Suppressor macrophage (primary cell): ENCODE data around the gene HTT-AS.
"Not testable (repeated sequence)": the region's sequence is repeated elsewhere in the genome, so short reads cannot be mapped to it uniquely, and the experiment has no call there.

Experiments
- DNase-seq, 4 experiments: peaks; one replicate each; pipeline ENCODE4 v3.0.0-alpha.2; 2020 to 2022

Gene HTT-AS

DNA sequence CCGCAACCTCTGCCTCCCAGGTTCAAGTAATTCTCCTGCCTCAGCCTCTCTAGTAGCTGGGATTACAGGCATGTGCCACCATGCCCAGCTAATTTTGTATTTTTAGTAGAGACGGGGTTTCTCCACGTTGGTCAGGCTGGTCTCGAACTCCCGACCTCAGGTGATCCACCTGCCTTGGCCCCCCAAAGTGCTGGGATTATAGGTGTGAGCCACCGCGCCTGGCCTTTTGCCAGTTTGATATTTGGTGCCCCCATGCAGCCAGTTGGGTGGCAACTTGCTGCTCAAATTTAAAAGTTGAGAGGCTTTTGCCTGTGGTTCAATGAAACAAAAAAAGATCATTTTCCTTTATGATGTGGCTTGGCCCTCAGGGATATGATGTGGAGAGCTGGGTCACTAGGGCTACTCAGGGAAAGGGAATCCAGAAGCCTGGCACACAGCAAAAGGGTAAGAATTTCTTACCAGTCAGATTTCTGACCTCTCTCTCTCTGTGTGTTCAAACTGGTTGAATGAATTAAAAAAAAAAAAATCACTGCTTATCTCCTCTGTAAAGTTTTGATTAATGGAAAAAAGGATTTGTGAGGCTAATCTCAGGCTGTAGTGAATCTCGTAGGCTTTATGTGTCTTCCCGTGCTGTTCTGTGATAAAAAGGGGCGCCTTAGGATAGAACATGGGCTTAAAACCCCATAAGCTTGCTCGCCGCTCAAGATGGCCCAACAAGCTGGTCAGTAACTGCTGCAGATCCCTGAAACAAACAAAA lies 23.0 kb downstream of the HTT-AS start:
- DNase-seq, result not testable (repeated sequence)

DNA sequence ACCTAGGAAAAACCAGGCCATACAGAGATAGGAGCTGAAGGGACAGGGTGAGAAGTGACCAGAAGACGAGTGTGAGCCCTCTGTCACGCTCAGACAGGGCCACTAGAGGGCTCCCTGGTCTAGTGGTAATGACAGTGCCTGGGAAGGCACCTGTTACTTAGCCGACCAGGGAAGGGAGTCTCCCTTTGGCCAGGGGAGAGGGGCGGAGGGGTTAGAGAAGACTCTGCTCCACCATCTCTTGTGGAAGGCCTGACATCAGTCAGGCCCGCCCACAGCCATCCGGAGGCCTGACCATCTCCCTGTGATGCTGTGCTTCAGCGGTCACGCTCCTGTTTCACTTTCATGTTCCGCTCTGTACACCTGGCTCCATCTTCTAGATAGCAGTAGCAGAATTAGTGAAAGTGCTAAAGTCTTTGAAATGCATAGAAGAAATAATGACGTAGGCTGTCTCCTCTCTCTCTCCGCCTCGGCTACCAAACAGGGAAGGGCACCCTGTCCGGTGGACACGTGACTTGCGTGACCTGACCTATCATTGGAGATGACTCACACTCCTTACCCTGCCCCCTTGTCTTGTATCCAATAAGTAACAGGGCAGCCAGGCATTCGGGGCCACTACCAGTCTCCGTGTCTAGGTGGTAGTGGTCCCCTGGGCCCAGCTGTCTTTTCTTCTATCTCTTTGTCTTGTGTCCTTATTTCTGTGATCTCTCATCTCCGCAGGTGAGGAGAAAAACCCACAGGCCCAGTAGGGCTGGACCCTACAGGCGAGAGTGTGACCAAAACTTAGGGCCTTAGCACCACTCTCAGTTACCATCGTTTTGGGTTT lies 26.7 kb downstream of the HTT-AS start:
- peak; percentile 72 to 83 (median 78) for DNase-seq

DNA sequence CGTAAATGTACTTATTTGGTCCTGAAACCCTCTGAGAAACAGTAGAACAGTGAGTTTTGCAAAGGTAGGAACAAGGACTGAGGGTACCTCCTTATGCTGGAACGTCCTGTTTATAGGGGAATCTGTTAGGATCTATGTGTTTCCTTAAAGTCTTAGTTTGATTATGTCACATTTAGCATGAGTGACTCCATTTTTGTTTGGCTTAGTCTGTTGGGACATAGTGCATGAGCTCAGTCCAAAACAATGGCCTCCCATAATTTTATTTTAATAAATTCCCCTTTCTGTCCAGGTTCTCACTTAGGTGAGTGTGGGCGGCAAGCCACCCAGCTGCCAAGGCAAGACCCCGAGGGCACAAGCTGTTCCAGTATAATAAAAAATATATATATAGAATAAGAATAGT lies 27.7 kb downstream of the HTT-AS start:
- DNase-seq, result no peak

DNA sequence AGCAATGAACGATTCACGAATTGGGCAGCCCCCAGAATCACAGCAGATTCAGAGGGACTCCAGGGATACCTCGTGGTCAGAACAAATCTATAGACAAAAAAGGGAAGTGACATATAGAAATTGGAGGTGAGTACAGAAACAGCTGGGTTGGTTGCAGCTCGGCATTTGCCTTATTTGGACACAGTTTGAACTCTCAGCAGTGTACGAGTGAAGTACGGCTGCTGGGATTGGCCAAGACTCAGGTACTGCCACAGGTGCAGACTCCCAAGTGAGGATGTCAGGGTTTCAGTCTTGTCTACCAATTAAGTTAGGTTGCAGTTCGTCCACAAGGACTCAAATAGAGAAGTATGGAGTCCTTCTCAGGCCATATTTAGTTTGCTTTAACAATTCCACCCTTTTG lies 28.2 kb downstream of the HTT-AS start:
- peak in 3 of 4 experiments; percentile 15 to 47 (median 39) for DNase-seq

DNA sequence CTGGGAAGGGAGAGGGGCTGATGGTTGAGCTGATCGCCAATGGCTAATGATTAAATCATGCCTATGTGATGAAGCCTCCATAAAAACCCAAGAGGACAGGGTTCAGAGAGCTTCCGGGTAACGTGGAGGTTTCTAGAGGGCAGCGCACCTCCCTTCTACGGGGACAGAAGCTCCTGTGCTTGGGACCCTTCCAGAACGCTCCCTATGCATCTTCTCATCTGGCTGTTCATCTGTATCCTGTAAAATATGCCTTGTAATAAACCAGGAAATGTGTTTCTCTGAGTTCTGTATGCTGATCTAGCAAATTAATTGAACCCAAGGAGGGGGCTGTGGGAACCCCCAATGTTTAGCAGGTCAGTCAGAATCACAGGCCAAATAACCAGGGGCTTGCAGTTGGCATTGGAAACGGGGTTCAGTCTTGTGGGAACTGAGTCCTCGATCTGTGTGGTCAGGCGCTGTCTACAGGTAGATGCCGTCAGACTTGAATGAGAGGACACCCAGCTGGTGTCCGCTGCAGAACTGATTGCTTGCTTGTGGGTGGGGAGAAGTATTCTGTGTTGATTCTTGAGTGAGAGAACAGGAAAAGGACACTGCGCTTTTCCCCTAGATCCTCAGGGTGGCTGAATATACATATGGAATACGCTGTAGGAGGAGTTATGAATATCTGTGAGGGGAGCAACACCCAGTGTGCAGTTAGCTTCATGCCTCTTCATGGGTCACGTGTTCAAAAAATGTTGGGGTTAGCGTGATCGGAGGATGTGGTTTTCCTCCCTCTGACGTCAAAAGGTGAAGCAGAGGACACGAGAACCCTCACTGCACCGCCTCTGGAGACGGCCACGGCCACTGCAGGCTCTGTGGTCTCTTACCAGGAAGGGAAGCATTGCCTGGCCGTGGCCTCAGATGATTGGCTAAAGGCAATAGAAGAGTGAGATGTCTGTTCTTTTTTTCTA lies 29.2 kb downstream of the HTT-AS start:
- DNase-seq, result peak; percentile 84 to 97 (median 94)

DNA sequence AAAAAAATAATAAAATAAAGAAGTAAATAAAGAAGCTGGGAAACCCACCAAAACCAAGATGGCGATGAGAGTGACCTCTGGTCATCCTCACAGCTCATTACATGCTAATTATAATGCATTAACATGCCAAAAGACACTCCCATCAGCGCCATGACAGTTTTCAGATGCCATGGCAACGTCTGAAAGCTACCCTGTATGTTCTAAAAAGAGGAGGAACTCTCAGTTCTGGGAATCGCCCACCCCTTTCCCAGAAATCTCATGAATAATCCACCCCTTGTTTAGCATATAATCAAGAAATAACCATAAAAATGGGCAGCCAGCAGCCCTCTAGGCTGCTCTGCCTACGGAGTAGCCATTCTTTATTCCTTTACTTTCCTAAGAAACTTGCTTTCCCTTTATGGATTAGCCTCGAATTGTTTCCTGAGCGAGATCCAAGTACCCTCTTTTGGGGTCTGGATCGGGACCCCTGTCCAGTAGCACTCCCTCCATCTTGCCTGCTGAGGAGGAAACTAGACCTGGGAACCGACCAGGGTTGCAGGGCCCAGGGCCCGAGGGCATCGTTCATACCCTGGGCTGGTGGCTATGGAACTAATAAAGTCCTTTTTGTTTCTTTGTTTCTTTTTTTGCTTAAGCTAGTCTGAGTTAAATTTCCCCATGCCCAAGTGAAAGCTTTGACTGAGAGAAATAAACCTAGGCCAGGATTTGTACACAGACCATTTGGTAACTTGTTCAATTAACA lies 30.9 kb downstream of the HTT-AS start:
- DNase-seq, result no peak

DNA sequence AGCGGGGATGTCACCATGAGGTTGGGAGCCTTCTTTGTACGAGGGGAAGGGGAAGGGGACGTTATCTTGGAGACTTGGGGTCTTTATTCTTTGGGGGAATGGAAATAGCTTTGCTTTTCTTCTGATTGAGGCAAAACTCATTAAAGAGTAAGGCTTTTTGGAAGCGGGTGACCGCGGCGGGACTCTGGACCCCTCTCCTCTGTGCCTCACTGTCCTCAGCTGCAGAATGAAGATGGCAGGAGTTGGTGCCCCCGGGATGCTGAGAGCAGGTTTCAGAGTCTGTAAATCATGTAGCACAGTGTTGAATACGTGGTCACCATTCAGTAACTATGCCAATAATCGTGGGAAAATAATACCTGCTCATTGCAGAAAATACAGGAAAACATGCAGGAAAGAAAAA lies 32.1 kb downstream of the HTT-AS start:
- no peak for DNase-seq

DNA sequence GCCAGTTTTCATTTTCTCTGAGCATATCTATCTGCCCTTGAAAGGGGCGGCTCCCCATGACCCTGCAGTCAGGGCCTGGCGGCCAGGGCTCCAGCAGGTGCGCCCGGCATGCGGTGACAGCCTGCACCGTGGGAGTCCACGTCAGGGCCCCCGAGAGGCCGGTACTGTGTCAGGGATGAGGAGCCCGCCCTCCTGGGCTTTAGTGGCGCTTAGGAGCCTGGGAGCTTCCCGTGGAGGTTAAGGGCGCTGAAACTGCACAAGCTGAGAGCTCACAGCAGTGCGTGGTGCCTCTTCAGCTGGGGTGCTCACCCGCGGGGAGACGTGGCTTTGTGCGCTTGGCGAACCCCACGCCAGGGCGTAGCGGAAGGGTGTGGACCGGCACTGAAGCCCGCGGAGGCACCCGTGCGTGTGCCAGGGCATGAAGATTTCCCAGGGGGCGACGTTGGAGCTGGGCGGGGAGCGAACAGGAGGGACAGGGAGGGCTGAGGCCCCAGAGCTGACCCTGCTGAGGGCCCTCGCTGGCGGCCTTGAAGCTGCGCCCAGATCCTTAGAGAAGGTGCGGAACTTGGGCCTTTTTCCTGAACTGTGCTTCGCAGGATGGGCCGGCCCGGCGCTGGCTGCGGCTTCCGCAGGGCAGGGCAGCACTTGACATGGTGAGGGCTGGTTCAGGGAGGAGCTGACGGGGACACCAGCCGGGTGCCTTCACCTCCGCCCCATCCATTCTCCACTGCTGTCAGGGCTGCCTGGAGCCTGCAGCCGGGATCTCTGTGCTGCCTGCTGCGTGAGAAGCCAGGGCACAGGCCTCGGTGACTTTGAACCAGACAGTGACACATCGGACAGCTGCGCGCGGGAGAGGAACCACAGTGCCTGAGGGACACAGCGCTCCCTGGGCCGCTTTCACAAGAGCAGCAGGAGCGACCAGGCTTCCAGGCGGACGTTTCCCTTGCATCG lies 32.9 kb downstream of the HTT-AS start:
- DNase-seq, result peak; percentile 82 to 89 (median 86)

DNA sequence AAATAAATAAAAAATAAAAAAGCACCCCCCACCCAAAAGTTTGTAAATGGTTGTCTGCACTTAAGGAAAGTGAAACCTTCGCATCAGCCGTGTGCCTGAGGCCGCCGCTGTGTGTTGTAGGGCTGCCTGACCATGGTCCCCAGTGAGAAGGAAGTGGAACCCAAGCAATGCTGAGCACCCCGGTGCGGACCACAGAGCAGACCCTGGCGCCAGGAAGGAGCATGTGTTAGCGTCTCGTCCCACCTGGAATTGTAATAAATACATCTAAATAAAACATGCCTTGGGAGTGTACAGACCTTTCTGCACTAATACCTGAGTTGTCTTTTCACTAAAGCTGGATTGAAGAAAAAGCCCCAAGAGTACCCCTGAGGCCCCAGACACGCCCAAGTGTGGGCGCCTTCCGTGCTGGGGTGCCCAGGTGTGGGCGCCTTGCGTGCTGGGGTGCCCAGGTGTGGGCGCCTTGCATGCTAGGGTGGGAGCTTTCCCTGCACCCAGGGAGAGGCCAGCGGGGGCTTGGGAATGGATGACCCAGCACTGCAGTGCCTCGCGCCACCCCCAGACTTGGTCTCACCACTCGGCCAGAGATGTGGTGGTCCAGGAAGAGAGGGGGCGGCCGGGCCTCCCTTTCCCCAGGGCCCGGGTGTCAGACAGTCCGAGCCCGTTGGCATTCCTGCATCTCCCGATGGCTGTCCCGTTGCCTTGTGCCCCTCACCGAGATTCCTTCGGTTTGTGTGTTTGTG lies 33.7 kb downstream of the HTT-AS start:
- peak in 2 of 4 experiments; percentile 24 to 34 for DNase-seq

DNA sequence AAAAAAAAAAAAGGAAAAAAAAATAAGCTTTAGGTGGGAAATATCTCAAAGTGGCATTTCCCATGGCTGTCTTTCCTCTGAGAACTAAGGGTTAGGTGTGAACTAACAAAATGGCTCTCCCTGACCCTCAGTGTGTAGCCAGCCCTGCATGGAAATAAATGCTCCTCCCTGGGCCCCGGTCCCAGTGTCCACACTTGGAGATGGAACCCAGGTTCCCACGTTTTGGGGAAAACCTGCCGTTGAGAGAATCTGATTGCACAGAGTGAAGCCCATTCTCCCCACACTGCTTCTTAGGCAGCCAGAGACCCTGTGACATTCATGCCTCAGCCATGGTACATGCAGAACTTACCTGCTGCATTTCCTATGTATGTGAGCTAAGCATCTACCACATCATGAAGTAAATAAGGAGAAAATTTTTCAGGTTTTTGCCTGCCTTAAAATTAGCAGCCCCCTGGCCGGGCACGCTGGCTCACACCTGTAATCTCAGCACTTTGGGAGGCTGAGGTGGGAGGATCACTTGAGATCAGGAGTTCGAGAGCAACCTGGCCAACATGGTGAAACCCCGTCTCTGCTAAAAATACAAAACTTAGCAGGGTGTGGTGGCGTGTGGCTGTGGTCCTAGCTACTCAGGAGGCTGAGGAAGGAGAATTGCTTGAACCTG lies 34.5 kb downstream of the HTT-AS start:
- DNase-seq, result no peak

DNA sequence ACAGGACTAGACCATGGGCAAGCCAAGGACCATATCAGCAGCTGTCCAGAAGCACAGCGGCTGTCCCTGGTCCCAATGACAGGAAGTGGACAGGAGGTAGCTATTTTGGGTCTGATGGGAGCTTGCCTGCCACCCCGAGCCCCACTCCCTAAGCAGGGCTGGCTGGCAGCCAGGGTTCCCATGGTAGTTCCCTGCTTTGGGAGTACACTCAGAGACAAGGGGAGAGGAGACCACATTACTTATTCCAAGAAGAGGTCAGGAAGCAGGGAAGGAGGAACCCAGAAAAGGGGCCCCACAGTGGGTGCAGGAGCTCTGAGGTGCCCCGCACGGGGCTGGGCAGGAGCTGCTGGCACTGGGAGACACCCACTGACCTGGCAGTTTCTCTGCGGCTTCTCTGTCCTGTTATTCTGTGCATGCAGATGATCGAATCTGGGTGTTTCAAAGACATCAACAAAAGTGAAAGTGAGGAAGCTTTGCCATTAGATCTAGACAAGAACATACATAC lies 36.3 kb downstream of the HTT-AS start:
- peak; percentile 14 to 45 (median 29) for DNase-seq

DNA sequence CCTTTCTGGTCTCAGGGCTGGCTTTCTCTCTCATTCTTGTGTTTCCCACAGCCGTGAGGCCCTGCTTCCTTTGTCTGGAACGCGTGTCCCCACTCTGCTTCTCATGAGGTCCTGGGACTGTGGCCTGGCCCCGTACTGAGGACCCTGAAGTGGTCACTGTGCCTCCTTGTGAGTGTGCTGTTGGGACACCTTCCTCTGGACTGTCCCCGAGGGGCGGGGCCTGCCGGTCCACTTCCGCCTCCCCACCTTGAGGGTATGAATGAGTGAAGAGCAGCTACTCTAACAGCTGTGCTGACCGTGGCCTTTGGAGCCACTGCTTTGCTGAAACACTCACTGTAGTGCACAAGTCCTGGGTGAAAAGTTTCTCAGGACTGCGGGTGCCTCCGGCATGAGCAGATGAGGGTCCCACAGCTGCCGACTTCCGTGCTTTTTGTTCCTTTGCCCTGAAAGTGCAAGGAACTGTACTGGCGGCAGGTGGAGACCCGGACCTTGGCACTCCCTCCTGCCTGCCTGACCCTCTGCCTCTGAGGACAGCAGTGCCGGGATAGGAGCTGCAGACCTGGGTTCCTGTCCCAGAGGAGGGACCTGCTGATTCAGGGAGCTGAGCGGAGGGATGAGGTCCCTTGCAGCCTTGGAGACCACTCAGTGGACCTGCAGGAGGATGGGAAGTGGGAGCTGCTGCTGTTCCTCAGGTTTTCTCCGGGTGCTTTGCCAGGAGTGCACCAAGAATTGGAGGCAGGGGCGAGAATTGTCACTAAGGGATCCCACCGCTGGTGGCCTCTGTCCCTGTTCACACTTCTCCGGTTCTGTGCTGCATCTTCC lies 38.0 kb downstream of the HTT-AS start:
- no peak for DNase-seq

DNA sequence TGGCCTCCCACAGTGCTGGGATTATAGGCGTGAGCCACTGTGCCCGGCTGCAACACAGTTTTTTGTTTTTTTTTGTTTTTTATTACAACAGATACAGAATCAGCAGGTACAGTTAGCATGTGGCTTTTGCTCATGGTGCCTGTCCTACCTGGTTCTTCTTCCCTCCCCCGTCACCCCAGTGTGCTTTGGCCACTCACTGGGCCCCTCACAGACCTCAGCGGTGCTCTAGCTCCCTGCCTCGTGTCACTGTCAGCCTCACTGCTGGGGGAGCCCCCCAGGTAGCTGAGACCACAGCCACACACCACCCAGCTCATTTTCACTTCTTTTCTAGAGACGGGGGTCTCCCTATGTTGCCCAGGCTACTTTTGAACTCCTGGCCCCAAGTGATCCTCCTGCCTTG lies 38.7 kb downstream of the HTT-AS start:
- no peak for DNase-seq

DNA sequence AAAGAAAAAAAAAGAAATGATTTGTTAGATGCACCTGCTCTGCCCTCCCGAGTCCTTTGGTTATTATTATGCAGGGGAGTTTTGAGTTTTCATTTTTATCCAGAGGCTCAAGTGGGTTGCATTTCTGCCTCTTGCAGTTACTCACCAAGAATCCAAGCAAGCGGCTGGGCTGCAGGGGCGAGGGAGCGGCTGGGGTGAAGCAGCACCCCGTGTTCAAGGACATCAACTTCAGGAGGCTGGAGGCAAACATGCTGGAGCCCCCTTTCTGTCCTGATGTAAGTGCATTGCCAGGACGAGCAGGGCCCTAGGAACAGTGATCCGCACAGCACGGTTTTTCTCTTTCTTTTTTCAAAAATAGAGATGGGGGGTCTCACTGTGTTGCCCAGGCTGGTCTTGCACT lies 39.1 kb downstream of the HTT-AS start:
- no peak for DNase-seq

DNA sequence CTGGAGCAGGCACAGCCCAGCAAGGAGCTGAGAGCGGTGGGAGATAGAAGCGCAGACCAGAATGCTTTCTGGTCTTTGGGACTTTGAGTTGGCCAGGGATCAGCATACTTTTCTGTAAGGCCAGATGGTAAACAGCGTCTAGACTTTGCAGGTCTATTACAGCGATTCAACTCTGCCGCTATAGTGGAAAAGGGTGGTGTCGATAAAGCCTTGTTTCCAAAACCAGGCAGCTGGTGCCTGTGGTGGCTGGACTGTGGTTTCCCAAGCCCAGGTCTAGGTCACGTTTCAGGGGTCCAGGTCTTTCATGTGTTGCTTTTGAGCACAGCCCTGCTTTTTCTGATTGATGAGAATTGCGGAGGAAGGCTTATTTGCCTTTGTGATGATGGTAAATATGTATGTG lies 40.1 kb downstream of the HTT-AS start:
- no peak for DNase-seq

DNA sequence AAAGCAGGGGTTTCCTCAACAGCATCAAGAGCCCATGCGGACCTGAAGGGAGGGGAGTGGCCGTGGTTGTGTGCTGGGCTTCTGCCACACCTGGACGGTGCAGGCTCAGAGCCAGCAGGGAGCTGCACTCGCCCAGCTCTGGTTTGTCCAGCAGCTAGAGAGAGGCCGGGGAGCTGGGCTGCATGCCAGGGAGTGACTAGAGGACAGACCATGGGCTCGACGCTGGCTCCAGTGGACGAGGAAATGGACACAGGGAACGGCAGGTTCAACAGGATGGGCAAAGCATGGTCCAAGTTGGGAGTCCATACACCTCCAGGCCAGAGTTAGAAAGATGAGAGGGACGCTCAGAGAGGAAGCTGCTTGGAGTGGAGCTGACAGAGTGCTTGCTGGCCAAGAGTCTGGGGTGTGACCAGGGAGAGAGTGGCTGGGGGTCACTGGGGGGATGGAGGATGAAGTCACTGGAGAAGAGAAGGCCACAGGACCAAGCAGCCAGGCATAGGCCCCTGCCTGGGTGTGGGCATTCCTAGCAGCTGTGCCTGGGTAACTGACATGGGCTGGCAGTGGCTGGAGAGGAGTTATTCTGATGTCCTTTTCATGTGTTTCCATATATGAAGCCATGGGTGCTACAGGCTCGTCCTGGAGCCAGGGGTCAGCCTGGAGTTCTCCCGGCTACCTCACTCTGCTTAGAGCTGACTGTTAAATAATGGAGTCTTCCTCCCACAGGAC lies 42.8 kb downstream of the HTT-AS start:
- no peak for DNase-seq

DNA sequence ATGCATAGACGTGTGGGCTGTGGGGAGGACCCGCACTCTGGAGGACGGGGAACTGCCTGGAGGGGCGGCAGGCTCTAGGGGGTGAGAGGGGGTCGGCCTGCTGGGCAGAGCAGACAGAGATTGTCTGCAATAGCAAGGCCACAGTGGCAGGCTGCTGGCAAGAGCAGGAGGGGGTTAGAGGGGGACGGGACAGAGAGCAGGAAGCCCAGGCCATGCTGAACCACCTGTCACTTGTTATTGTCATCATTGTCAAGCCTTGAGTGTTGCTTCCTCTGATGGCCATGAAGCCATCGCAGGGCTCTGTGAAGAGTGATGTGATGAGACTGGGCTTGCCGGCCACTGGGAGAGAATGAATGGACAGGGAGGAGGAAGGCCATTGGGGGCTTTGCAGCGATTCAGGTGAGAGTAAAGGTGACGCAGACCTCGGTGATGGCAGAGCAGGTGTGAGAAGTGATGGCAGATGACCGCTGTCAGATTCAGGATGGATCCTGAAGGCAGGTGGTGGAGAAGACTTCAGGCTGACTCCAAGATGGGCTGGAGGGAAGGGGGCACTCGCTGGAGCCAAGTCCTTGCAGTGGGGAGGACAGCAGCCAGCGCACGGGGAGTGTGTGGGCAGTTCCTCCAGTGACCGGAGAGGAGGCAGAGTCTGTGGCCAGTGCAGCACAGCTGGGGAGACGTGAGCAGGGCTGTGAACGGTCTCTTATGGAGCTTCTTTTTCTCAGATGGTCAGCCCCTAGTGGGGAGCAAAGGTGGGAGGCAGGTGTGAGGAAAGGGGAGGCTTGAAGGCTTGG lies 43.6 kb downstream of the HTT-AS start:
- no peak for DNase-seq
